GM12872 (cell line): ENCODE measurements around the gene RPN2.
A peak's percentile ranks its signal among the peaks of the same experiment; 100 is the strongest.

ENCODE experiments used
- TF ChIP-seq, protein P1 (sequence below): IDR thresholded peaks from 3 replicates; pipeline ENCODE4 v1.5.1; 2011; ENCODE audit warnings: low read depth, mild to moderate bottlenecking, low read length, moderate library complexity; ENCODE audit not compliant: insufficient read depth

The RPN2 gene

DNA sequence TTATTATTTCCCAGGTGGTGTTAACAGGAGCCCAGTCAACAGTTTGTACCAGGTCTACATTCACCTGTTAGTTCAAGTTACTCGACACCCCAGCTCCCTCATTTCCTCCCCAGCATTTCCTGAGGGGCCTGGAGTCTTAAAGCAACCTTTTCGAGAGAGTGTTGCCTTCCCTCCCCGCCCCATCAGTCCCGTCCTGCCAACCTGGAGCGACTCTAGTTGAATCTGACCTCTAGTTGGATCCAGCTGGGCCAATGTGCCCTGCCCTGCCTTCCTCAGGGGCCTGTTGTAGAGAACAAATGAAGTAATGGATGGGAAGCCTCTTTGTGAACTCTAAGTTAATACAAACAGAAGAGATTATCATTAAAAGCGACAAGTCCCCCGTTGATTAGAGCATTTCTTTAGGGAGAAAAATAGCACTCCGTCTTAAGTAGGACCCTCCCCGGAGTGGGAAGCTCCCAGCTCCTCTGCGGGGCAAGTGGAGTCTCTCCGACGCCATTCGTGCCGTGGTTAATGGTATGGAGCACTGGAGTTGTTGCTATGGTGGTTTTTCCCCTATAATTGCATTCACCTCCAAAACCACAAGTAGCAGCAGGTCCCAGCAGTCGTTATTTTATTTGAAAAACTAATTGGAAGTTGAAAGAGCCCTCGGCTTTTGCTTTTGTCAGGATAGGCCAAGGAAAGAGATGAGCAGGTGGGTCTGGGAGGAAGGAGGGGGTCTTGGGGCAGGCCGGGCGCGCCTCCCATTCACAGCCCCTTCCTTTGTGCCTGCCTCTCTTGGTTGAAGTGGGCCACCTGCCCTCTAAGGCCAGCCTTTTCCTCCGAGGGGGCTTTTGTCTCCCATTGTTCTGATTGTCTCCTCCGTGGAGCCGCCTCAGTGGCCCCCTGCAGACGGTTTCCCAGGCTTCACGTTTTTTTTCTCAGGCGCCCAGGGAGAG, 66.4 kb downstream of the RPN2 start:
- TF ChIP-seq, protein P1, sequence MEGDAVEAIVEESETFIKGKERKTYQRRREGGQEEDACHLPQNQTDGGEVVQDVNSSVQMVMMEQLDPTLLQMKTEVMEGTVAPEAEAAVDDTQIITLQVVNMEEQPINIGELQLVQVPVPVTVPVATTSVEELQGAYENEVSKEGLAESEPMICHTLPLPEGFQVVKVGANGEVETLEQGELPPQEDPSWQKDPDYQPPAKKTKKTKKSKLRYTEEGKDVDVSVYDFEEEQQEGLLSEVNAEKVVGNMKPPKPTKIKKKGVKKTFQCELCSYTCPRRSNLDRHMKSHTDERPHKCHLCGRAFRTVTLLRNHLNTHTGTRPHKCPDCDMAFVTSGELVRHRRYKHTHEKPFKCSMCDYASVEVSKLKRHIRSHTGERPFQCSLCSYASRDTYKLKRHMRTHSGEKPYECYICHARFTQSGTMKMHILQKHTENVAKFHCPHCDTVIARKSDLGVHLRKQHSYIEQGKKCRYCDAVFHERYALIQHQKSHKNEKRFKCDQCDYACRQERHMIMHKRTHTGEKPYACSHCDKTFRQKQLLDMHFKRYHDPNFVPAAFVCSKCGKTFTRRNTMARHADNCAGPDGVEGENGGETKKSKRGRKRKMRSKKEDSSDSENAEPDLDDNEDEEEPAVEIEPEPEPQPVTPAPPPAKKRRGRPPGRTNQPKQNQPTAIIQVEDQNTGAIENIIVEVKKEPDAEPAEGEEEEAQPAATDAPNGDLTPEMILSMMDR = no peak

DNA sequence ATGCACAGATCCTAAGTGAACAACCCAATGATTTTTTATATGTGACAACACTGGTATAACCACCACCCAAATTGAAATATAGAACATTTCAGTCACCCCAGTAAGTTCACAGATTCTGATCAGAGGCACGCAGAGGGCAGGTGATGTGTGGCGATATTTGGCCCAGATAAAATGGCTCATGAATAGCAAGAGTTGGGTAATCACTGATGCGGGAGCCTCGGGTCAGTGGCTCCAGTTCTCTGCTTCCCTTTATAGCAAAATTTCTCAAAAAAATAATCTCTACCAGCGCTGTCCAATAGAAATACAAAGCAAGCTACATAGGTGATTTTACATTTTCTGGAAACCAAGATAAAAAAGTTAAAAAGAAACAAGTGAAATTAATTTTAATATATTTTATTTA, 67.6 kb downstream of the RPN2 start:
- TF ChIP-seq, protein P1 = no peak

DNA sequence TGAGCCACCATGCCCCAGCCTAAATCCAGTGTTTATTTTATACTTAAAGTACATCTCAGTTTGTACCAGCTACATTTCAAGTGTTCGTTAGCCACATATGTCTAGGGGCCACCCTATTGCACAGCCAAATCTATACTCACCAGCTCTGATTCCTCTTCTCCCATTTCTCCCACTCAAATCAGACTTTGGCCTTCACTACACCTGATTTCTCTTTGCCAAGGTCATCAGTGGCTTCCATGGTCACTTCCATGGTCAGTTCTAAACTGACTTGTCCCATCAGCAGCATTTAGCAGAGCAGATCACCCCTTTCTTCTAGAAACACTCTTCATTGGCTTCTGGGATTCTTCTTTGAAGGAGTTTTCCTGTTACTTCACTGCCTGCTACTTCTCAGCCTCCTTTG, 68.4 kb downstream of the RPN2 start:
- TF ChIP-seq, protein P1 = no peak

DNA sequence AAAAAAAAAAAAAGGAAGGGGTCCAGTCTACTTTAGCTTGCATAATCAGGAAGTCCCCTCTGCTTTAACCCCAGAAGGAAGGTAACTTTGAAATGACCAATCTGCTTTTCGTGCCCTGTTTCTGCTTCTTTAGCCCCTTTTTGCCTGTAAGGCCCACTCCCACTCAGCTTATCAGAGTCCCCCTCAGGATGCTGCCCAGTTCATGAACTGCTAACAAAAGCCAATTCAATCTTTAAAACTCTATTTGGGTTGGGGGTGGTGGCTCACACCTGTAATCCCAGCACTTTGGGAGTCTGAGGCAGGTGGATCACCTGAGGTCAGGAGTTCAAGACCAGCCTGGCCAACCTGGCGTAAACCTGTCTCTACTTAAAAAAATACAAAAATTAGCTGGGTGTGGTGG, 70.2 kb downstream of the RPN2 start:
- TF ChIP-seq, protein P1 = no peak

DNA sequence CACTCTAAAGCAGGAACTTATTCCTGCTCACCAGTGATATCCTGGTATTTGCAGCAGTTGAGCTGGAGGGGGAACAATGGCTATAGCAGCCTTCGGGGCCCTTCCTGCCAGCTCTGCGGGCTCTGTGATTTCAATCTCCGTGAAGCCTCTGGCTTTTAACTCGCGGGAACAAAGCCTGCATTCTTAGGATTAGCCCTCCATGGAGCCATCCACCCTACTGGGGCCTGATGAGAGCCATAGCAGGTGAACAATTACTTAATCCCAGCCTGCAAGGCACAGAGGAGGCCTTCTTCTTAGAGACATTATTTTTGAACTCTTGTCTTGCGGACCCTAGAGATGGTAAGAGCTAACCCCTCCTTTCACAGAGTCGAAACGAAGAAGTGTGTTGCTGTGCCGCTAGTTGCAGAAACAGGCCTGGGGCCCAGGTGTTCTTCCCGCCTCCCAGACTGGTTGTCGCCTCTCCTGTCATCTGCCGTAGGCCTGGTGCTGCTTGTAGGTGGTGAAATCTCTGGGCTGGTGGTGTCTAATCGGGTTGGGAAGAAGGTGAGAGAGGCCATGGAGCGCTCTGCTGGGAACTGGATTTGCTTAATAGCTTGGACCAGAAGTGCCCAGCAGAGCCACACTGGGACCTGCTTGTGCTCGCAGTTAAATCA, 72.8 kb downstream of the RPN2 start:
- TF ChIP-seq, protein P1 = no peak

DNA sequence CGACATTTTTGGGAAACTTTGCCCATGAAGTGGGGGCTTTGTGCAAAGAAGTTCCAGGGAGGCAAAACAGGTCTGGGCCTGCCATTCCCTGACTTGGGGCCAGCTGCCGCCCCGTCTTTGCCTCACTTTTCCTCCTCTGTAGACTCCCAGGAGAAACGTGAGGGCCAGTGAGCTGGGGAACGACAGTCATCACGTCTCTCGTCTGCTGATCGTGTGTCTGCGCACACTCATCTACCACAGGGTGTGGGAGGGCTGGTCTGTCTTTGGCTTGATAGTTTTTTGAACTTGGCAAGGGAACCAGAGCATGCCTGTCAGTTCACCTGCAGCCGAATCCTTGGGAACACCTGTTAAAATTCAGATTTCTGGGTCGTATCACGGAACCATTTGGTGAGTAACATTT, 74.0 kb downstream of the RPN2 start:
- TF ChIP-seq, protein P1 = no peak

DNA sequence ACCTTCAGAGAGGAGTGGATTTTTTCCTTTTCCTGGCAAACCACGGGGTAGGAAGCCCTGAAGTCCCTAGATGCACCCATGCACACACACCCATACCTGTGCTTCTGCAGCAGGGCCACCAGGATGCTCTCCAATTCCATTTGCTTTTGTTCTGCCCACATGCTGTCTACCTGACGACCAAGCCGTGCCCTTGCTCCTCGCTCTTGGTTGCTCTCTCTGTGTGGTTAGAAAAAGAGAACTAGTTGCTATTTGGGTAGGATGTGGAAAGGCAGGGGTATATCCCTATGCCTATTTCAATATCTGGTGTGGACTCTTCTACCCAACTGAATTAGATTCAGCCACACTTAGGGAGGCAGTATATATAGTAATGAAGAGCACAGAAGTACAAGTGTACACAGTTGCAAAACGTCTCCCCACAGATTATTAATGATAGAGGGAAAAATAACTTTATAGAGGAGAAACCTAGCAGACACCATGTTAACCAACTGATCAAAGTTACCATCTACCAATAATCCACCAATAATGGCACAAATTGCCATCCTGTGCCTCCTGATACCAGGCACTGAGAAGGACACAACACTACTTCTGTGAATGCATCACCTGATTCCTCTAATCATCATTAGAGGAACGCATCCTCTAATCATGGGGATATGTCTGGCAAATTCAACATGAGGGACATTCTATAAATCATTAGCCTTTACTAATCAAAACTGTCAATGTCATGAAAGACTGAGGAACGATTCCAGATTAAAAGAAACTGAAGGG, 75.2 kb downstream of the RPN2 start:
- TF ChIP-seq, protein P1 = peak; percentile 11; the same call in 1 of the 3 replicates
